Bronchial epithelial cell (primary cell): ENCODE data around the gene ZNF783. TPM values are rescaled to one million over a fixed set of nuclear protein-coding genes. Genes with fewer than 3 reads are reported as not detected.
"Not testable (repeated sequence)": the region's sequence is repeated elsewhere in the genome, so short reads cannot be mapped to it uniquely, and the experiment has no call there.

ENCODE experiments used
- DNase-seq: peaks from one replicate; pipeline ENCODE4 v3.0.0-alpha.2; 2010; ENCODE audit warnings: low read depth
- FAIRE-seq: peaks from 2 replicates; lab custom pipeline; 2011; peaks lifted over from hg19 to GRCh38; lab: Jason Lieb, UNC
- H3K27me3 ChIP-seq: 2 replicates; pipeline ENCODE4 v1.5.1; 2011; ENCODE audit warnings: low read length; ENCODE audit not compliant: control insufficient read depth, insufficient read depth
- H3K36me3 ChIP-seq: 2 replicates; pipeline ENCODE4 v1.5.1; 2011; ENCODE audit warnings: low read length; ENCODE audit not compliant: control insufficient read depth, insufficient read depth
- H3K4me3 ChIP-seq: 2 replicates; pipeline ENCODE4 v1.5.1; 2011; ENCODE audit warnings: mild to moderate bottlenecking, low read depth, low read length, control low read depth
- CTCF ChIP-seq: IDR thresholded peaks from 2 replicates; pipeline ENCODE4 v1.5.1; 2011; ENCODE audit warnings: mild to moderate bottlenecking, moderate library complexity, low read length, control low read depth, inconsistent platforms; ENCODE audit not compliant: insufficient read depth, severe bottlenecking
- total RNA-seq: library from RNA; depleted of rRNA; stranded (reverse); fragments of >200 nt; gene quantifications from 2 replicates; pipeline ENCODE4 v1.2.1, GENCODE V29; 2014

ZNF783 gene
- total RNA-seq, 1 donor from 2014 or later = 11.3 TPM

DNA sequence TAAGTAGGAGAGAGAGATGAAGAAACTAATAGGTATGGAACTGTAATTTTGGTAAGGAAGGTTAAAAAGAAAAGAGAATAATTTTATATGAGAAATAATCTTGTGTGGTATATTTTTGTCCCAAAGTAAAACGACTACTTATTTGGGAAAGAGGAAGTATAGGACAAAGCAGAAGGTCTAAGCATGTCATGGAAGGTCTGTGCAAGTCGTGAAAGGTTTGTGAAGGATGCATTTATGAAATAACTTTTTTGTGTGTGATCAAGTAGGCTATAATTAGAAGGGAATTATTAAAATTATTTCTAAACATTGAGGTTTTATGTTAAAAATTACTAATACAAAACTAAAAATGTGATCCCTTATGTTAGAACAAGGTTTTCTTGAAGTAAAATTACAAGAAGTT, 63.3 kb downstream of the ZNF783 start:
- Histone ChIP-seq H3K36me3 (no peaks in the 10 kb centered on the region), H3K27me3 (no peaks in the 10 kb centered on the region), H3K4me3 (no peak overlapping the region)
- TF ChIP-seq CTCF = no peak
- DNase-seq = no peak
- no peak for FAIRE-seq

- Histone ChIP-seq H3K27me3 (no peaks in the 10 kb centered on the region), H3K36me3 (no peaks in the 10 kb centered on the region), H3K4me3 (no peak overlapping the region)
- no peak for TF ChIP-seq CTCF
- FAIRE-seq (no peak), DNase-seq (no peak)
Observed at GRCh38 chr7:149329265-149329664, 67.3 kb downstream of the ZNF783 start.

DNA sequence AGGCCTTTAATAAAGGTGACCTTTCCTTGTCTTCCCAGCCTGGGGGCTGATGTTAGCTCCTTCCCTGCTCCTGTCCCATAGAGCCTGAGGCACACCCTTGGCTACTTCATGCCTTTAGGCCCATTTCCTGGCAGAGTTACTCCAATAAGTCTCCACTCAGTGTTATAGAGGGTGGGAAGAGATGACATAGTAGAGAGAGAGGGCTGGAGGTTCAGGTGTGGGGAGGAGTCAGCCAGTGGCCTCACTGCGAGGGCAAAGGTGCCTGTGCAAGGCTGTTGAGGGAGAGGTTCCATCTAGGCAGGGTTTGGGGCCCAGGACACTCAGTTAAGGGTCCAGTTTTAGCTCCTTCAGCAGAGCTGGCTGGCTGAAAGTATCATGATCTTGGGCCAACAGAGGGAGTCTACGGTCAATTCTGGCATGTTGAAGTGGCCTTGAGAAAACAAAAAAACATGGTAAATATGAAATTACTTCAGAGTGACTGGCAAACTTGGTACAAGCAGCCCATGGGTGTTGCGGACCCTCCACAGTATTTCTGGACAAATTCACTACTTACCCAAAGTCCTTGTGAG, 67.9 kb downstream of the ZNF783 start:
- FAIRE-seq (no peak), DNase-seq (no peak)
- Histone ChIP-seq H3K36me3 (no peaks in the 10 kb centered on the region), H3K27me3 (no peaks in the 10 kb centered on the region), H3K4me3 (no peak overlapping the region)
- TF ChIP-seq CTCF = no peak

DNA sequence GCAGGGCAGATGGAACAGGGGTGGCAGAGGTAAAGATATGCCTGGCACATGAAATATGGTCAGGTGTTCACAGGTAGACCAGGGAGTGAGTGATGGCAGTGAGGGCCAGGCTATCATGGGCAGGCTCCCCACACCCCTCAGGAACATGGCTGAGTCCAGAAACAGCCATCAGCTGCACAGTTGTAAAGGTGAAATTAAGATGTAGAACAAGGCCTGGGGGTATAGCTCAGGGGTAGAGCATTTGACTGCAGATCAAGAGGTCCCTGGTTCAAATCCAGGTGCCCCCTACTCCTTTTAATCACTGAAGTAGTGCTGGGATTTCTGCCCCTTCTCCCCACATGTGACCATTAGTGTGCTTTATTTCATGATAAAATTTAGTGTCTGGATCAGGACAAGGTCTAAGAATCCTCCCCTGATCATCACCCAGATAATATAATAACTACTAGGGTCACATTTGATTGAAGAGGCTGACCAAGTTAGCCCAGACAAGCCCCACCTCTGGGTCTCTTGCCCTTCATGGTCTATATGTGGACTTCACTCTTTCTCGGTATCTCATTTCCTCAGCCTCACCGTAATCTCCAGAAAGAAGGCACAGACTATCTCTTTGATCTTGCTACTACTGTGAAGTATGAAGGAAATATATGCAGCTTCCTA, 69.0 kb downstream of the ZNF783 start:
- Histone ChIP-seq H3K36me3 (no peaks in the 10 kb centered on the region), H3K27me3 (no peaks in the 10 kb centered on the region), H3K4me3 (no peak overlapping the region)
- DNase-seq (peak; percentile 10), FAIRE-seq (no peak)
- TF ChIP-seq CTCF = no peak

GRCh38 chr7:149332602-149333320, 70.8 kb downstream of the ZNF783 start:
- H3K27me3 ChIP-seq, FAIRE-seq, DNase-seq, H3K36me3 ChIP-seq, H3K4me3 ChIP-seq: not testable (repeated sequence)

DNA sequence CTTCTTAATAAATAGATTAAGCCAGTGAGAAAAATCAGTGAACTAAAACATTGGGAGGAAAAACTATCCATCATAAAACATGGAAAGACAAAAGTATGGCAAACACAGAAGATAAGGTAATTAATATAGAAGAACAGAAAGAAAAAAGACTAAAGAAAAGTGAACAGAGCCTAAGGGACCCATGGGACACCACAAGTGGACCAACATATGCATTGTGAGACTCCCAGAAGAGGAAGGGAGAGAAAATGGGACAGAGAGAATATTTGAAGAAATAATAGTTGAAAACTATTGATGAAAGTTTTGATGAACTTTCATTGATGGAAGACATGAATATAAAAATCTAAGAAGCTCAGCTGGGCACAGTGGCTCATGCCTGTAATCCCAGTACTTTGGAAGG, 71.3 kb downstream of the ZNF783 start:
- TF ChIP-seq CTCF = no peak
- Histone ChIP-seq H3K4me3 (no peak overlapping the region), H3K36me3 (no peaks in the 10 kb centered on the region), H3K27me3 (no peaks in the 10 kb centered on the region)
- DNase-seq (no peak), FAIRE-seq (no peak)
